ENCODE results near the gene TIRAP. TPM values are rescaled to one million over a fixed set of nuclear protein-coding genes. Genes with fewer than 3 reads are reported as not detected.

Gene TIRAP
- total RNA-seq, 1 experiment from 2014 or later: 8.1 TPM

- DNase-seq (ENCODE audit: low spot score): no peak
- in situ Hi-C loops (cut with HindIII; ENCODE audit: low sequenced_read_pairs): no loop called here
Measured at GRCh38 chr11:126337474-126338241, 54.8 kb downstream of the TIRAP start.

- in situ Hi-C loops (cut with HindIII; ENCODE audit: low sequenced_read_pairs): no loop called here
- no peak for DNase-seq (ENCODE audit: low spot score)
Measured at GRCh38 chr11:126338346-126339055, 55.6 kb downstream of the TIRAP start.

- in situ Hi-C loops (cut with HindIII; ENCODE audit: low sequenced_read_pairs): no loop called here
- no peak for DNase-seq (ENCODE audit: low spot score)
Measured at GRCh38 chr11:126339073-126339862, 56.4 kb downstream of the TIRAP start.

DNA sequence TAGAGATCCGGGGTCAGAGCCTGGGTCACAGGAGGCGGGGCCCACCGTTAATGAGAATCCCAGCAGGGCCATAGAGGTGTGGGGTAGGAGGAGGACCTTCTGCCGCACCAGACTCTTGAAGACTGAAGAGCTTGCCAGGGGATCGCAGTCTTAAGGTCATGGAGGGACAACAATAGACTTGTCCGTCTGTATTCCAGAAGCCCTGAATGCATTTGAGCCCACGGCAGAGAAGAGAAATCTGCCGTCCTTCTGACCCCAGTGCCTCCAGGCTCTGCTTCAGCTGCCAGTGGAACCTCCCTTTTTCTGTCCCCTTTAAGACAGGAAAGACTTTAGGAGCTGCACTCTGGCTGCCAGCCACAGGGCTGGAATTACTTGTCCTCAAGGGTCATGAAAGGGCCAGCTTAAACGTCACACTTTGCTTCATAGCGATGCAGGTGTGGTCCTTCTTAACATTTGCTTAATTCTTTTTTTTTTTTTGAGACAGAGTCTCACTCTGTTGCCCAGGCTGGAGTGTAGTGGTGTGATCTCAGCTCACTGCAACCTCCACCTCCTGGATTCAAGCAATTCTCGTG is 57.1 kb downstream of the TIRAP start:
- in situ Hi-C loops (cut with HindIII; ENCODE audit: low sequenced_read_pairs): no loop called here
- DNase-seq (ENCODE audit: low spot score): no peak

DNA sequence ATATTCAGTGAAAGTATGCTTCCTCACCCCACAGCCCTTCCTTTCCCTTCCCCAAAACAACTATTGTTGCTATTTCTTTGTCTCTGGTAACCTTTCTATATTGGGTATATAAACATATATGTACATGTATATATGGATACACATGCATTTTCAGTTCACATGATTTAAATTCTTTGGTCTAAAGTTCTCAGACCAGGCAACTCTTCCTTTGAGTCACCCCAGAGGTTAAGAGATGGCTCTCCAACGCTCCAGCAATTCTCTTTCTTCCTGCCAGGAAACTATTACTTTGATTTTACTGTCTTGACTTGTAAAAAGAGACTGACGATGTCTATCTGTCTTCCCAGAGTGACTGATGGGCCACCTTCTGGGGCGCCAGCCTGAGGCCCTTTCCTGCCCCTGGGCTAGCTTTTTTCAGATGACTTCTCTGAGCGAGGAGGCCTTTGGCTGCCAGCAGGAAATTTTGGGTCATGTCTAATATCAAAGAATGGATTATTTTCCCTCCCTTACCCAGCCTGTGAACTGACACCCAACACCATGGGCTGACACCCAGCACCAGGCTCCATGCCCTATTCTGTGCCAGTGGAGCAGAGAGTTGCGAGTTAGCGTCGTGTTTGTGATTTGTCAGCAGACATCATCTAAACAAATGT is 58.2 kb downstream of the TIRAP start:
- in situ Hi-C loops (cut with HindIII; ENCODE audit: low sequenced_read_pairs): no loop called here

DNA sequence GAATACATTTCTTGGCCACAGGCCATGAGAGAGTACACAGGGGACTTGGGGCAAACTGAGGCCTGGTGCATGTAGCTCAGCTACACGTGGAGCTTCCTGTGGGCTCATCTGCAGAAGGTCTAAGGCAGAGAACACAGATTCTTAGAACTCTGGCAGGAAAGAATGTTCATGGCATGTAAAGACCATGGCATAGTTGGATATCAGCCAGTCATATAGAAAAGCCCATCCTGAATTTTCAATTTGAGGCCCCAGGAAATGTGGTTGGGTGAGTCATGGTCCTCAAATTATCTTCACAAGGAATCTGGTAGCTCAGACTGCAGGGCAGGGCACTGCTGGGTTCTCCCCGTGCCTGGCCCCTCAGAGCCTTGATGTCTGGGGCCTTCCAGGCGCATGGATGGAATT is 58.9 kb downstream of the TIRAP start:
- in situ Hi-C loops (cut with HindIII; ENCODE audit: low sequenced_read_pairs): no loop called here
- no peak for DNase-seq (ENCODE audit: low spot score)

More for the DNA sequence above, 58.2 kb downstream of the TIRAP start:
- DNase-seq (ENCODE audit: low spot score): no peak

DNA sequence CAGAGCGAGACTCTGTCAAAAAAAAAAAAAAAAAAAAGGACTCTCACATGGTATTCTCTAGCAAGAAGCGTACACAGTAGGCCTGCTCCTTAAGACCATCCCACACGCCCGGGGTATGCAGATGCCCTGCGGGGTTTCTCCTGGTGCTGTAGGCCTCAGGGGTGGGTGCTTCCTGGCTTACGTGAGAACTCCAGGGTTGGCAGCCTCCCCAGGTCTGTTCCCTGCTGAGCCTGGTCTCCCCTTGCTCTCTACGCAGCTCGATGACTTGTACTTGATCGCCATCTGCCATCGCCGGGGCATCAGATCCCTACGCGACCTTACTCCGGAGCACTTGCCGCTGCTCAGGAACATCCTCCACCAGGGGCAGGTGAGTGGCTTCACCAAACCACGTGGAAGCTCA is 60.2 kb downstream of the TIRAP start:
- in situ Hi-C loops (cut with HindIII; ENCODE audit: low sequenced_read_pairs): no loop called here
- no peak for DNase-seq (ENCODE audit: low spot score)

Other genes starting within 250 kb of the TIRAP start
- 1.3 and 12.7 TPM in 2 replicates for gene CDON, start 220.2 kb upstream of the TIRAP start, total RNA-seq (2014; rRNA removed; shearing (Covaris generic))
- 33.1 and 45.4 TPM in 2 replicates for gene RPUSD4, start 71.4 kb upstream of the TIRAP start, total RNA-seq (2014; rRNA removed; shearing (Covaris generic))
- gene FAM118B, start 71.3 kb upstream of the TIRAP start, total RNA-seq (2014; rRNA removed; shearing (Covaris generic)): 33.4 and 64.3 TPM in 2 replicates
- gene SRPRA, start 14.2 kb upstream of the TIRAP start, total RNA-seq (2014; rRNA removed; shearing (Covaris generic)): 56.0 and 64.6 TPM in 2 replicates
- 54.0 and 73.2 TPM in 2 replicates for gene FOXRED1, start 13.9 kb upstream of the TIRAP start, total RNA-seq (2014; rRNA removed; shearing (Covaris generic))
- gene DCPS, start 21.0 kb downstream of the TIRAP start, total RNA-seq (2014; rRNA removed; shearing (Covaris generic)): 25.0 and 48.3 TPM in 2 replicates
- 26.2 and 35.0 TPM in 2 replicates for gene ST3GAL4, start 72.6 kb downstream of the TIRAP start, total RNA-seq (2014; rRNA removed; shearing (Covaris generic))